ENCODE results near the gene IL23A.

IL23A gene

DNA sequence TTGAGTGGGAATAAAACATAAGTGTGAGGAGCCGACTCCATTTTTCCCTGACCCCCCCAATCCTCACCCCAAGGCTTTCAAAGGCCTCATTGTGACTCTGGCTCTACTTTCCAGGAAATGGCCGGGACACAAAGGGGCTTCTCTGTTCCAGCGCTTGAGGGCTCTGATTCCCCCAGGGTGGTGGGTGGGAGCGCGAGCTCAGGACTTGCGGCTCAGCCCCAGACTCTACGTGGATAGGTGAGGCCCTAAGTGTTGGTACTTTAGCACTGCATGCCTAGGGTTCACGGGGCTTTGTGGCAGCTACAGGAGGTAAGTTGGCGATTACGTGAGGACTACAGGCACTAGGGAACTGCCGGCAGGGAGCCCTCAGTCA lies 23.4 kb upstream of the IL23A start:
- peak overlapping the region; percentile 68 for H3K4me2 ChIP-seq (ENCODE audit: insufficient read depth, low read length)
- peak overlapping the region; percentile 67 for H3K9ac ChIP-seq (ENCODE audit: low read depth, low read length)
- peak overlapping the region; percentile 85 for H3K27ac ChIP-seq (ENCODE audit: low read length)
- H2AFZ ChIP-seq (ENCODE audit: low read depth, low read length), result peak overlapping the region; percentile 76
- H3K36me3 ChIP-seq (ENCODE audit: insufficient read depth, low read length), result peaks cover 40% of the 10 kb centered on the region
- TF ChIP-seq CTCF (IDR thresholded peaks at IDR 0.05; ENCODE audit: borderline replicate concordance, extremely low read depth, low read length, poor library complexity, severe bottlenecking), result no peak
- TF ChIP-seq EZH2 (IDR thresholded peaks at IDR 0.05; ENCODE audit: borderline replicate concordance, low read depth, low read length, severe bottlenecking), result no peak
- ATAC-seq (ENCODE audit: insufficient read depth, low read depth) (peak; percentile 0; the same call in 1 of the 3 replicates), DNase-seq (peak; percentile 28)
- H3K79me2 ChIP-seq (ENCODE audit: insufficient read depth, low read length), result peaks cover 20% of the 10 kb centered on the region
- H3K4me3 ChIP-seq (ENCODE audit: low read depth in 1 of 2, low read length in 2 of 2), result peak overlapping the region; percentile 48 to 71; a peak in 3 of 4 replicates
- no peaks in the 10 kb centered on the region for H3K9me3 ChIP-seq (ENCODE audit: insufficient read depth, low read length, severe bottlenecking)
- no peaks in the 10 kb centered on the region for H3K27me3 ChIP-seq (ENCODE audit: insufficient read depth, low read length, poor library complexity)
- H4K20me1 ChIP-seq (ENCODE audit: insufficient read depth, low read length), result no peaks in the 10 kb centered on the region
- H3K4me1 ChIP-seq (ENCODE audit: insufficient read depth, low read length), result peaks cover 25% of the 10 kb centered on the region

DNA sequence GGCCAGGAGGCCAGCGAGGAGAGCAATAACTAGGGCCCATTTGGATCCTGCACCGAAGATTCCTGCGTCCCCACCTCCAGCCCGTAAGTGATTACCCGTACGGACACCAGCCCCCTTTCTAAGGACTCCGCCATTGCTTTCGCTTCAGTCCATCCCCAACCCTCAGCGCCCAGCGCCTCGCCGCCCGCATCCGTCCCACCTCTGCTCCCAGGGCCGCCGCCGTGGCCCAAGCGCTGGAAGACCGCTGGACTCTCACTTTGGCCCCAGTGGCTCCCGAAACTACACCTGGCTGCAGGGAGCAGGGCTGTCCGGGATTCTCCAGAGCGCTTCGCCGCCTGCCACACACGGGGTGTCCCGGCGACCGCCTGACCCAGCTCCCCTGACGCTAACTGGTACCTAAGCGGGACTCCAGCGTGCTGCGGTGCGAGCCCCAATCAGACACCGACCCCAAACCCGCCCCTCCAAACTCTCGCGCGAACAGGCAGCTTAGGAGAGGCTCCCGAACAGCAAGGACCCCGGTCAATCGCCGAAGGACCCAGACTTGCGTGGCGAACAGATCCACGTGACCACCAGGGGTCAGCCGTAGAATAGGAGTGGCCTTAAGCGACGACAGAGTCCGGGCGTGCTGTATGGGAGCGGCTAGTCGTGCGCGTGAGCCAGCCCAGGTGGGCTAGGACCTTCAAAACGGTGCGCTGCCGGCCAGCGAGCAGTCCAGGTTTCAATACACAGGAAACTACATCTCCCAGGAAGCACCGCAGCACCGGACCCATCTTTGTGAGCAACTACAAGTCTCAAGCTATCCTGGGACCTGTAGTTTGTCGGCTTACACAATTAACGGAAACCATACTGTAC lies 22.8 kb upstream of the IL23A start, which contains the start of gene CNPY2:
Gene CNPY2, minus strand, starts transcription at position 367 of the 852 bp plus-strand sequence. CDS start 771 bp downstream, outside the sequence.
- H3K4me2 ChIP-seq (ENCODE audit: insufficient read depth, low read length), result peak within 1 kb of the TSS; percentile 68
- no peaks in the 10 kb centered on the region for H4K20me1 ChIP-seq (ENCODE audit: insufficient read depth, low read length)
- H3K9me3 ChIP-seq (ENCODE audit: insufficient read depth, low read length, severe bottlenecking), result no peaks in the 10 kb centered on the region
- H3K27ac ChIP-seq (ENCODE audit: low read length), result peak within 1 kb of the TSS; percentile 85
- H2AFZ ChIP-seq (ENCODE audit: low read depth, low read length), result peak within 1 kb of the TSS; percentile 76
- H3K27me3 ChIP-seq (ENCODE audit: insufficient read depth, low read length, poor library complexity), result no peaks in the 10 kb centered on the region
- ATAC-seq (ENCODE audit: insufficient read depth, low read depth), result peak; percentile 92
- H3K79me2 ChIP-seq (ENCODE audit: insufficient read depth, low read length), result peaks cover 20% of the 10 kb centered on the region
- TF ChIP-seq EZH2 (IDR thresholded peaks at IDR 0.05; ENCODE audit: borderline replicate concordance, low read depth, low read length, severe bottlenecking), result no peak
- TF ChIP-seq CTCF (IDR thresholded peaks at IDR 0.05; ENCODE audit: borderline replicate concordance, extremely low read depth, low read length, poor library complexity, severe bottlenecking), result peak; percentile 23
- peak within 1 kb of the TSS; percentile 48 to 71 for H3K4me3 ChIP-seq (ENCODE audit: low read depth in 1 of 2, low read length in 2 of 2)
- H3K9ac ChIP-seq (ENCODE audit: low read depth, low read length), result peak within 1 kb of the TSS; percentile 67
- H3K4me1 ChIP-seq (ENCODE audit: insufficient read depth, low read length), result peaks cover 25% of the 10 kb centered on the region
- peaks cover 35% of the 10 kb centered on the region for H3K36me3 ChIP-seq (ENCODE audit: insufficient read depth, low read length)
- peak; percentile 94 for DNase-seq

DNA sequence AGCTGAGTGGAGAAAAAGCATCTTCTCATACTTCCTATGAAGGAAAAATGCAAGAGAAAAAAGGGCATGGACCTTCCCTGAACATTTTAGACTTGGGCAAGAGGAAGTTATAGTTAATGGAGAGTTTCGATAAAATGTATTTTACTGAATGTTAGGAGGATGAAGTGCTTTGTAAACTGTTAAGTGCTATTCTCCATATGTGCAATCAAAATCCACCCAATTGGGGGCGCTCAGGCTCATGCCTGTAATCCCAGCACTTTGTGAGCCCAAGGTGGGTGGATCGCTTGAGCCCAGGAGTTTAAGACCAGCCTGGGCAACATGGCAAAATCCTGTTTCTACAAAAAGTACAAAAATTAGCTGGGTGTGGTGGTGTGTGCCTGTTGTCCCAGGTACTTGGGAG lies 21.0 kb upstream of the IL23A start:
- H3K79me2 ChIP-seq (ENCODE audit: insufficient read depth, low read length), result peaks cover 20% of the 10 kb centered on the region
- TF ChIP-seq EZH2 (IDR thresholded peaks at IDR 0.05; ENCODE audit: borderline replicate concordance, low read depth, low read length, severe bottlenecking) (no peak), CTCF (IDR thresholded peaks at IDR 0.05; ENCODE audit: borderline replicate concordance, extremely low read depth, low read length, poor library complexity, severe bottlenecking) (peak; percentile 13)
- peaks cover 42% of the 10 kb centered on the region for H3K36me3 ChIP-seq (ENCODE audit: insufficient read depth, low read length)
- no peak overlapping the region for H3K9ac ChIP-seq (ENCODE audit: low read depth, low read length)
- no peaks in the 10 kb centered on the region for H4K20me1 ChIP-seq (ENCODE audit: insufficient read depth, low read length)
- no peak overlapping the region for H3K4me3 ChIP-seq (ENCODE audit: low read depth in 1 of 2, low read length in 2 of 2)
- ATAC-seq (ENCODE audit: insufficient read depth, low read depth) (no peak), DNase-seq (no peak)
- H3K27ac ChIP-seq (ENCODE audit: low read length), result no peak overlapping the region
- no peaks in the 10 kb centered on the region for H3K27me3 ChIP-seq (ENCODE audit: insufficient read depth, low read length, poor library complexity)
- H3K4me2 ChIP-seq (ENCODE audit: insufficient read depth, low read length), result no peak overlapping the region
- H3K9me3 ChIP-seq (ENCODE audit: insufficient read depth, low read length, severe bottlenecking), result no peaks in the 10 kb centered on the region
- H2AFZ ChIP-seq (ENCODE audit: low read depth, low read length), result no peak overlapping the region
- H3K4me1 ChIP-seq (ENCODE audit: insufficient read depth, low read length), result peaks cover 25% of the 10 kb centered on the region

All from DND-41 (cell line).